CD4-positive, alpha-beta T cell treated with Interleukin-12 subunit alpha and Interleukin-12 subunit beta, for 1 hour (primary cell): ENCODE results near the gene DLGAP3.
A peak's percentile ranks its signal among the peaks of the same experiment; 100 is the strongest.

Experiments used
- DNase-seq: peaks from one replicate; pipeline ENCODE4 v3.0.0-alpha.2; 2020

Gene DLGAP3

GRCh38 chr1:34865573-34865972, 63.9 kb downstream of the DLGAP3 start:
- no peak for DNase-seq

GRCh38 chr1:34864759-34865158, 64.7 kb downstream of the DLGAP3 start:
- DNase-seq, result no peak

GRCh38 chr1:34863501-34863900, 65.9 kb downstream of the DLGAP3 start:
- DNase-seq, result peak; percentile 28

- peak; percentile 92 for DNase-seq
Observed at GRCh38 chr1:34859446-34860200, 69.8 kb downstream of the DLGAP3 start, which contains the start of gene SMIM12. Gene SMIM12, minus strand, starts transcription at chr1:34859749. Its CDS starts 3,772 bp downstream, at chr1:34855977.

GRCh38 chr1:34858901-34859445, 70.5 kb downstream of the DLGAP3 start:
- peak; percentile 37 for DNase-seq

- no peak for DNase-seq
Observed at GRCh38 chr1:34856697-34857096, 72.8 kb downstream of the DLGAP3 start.

GRCh38 chr1:34852677-34853217, 76.7 kb downstream of the DLGAP3 start:
- DNase-seq, result peak; percentile 92

- no peak for DNase-seq
Observed at GRCh38 chr1:34851431-34852105, 77.9 kb downstream of the DLGAP3 start.

GRCh38 chr1:34850382-34850781, 79.1 kb downstream of the DLGAP3 start:
- no peak for DNase-seq

GRCh38 chr1:34847094-34847493, 82.4 kb downstream of the DLGAP3 start:
- DNase-seq, result no peak

GRCh38 chr1:34846265-34846664, 83.2 kb downstream of the DLGAP3 start:
- DNase-seq, result no peak

- no peak for DNase-seq
Observed at GRCh38 chr1:34845131-34845901, 84.1 kb downstream of the DLGAP3 start.

GRCh38 chr1:34844252-34844634, 85.2 kb downstream of the DLGAP3 start:
- DNase-seq, result no peak

GRCh38 chr1:34843392-34844251, 85.8 kb downstream of the DLGAP3 start:
- no peak for DNase-seq

GRCh38 chr1:34842952-34843371, 86.5 kb downstream of the DLGAP3 start:
- no peak for DNase-seq

GRCh38 chr1:34842073-34842472, 87.4 kb downstream of the DLGAP3 start:
- no peak for DNase-seq

- DNase-seq, result no peak
Observed at GRCh38 chr1:34840426-34840825, 89.0 kb downstream of the DLGAP3 start.

- no peak for DNase-seq
Observed at GRCh38 chr1:34839526-34840305, 89.7 kb downstream of the DLGAP3 start.

GRCh38 chr1:34833711-34834110, 95.7 kb downstream of the DLGAP3 start:
- DNase-seq, result no peak

GRCh38 chr1:34831721-34832246, 97.7 kb downstream of the DLGAP3 start:
- no peak for DNase-seq

GRCh38 chr1:34829250-34829649, 100.2 kb downstream of the DLGAP3 start:
- no peak for DNase-seq
